GM20000 (cell line): ENCODE results near the gene OR8B3.

Source experiments
- DNase-seq: peaks from one replicate; pipeline ENCODE4 v3.0.0; 2012; ENCODE audit warnings: low spot score
- CTCF ChIP-seq: IDR thresholded peaks from 2 replicates; pipeline ENCODE4 v1.5.1; 2012; ENCODE audit warnings: mild to moderate bottlenecking, control low read depth; ENCODE audit errors: extremely low read depth, missing control alignments

OR8B3 gene

GRCh38 chr11:124359566-124359965 is 39.3 kb downstream of the OR8B3 start:
- TF ChIP-seq CTCF = no peak
- no peak for DNase-seq

GRCh38 chr11:124346311-124346955 is 52.4 kb downstream of the OR8B3 start:
- no peak for TF ChIP-seq CTCF
- DNase-seq = no peak
